Dermis lymphatic vessel endothelial cell (primary cell): ENCODE data around the gene RPS27L. TPM values are rescaled to one million over a fixed set of nuclear protein-coding genes. Genes with fewer than 3 reads are reported as not detected.

Experiments used
- total RNA-seq: library from RNA; depleted of rRNA; stranded (reverse); fragments of >200 nt; gene quantifications from 2 replicates; pipeline ENCODE4 v1.2.1, GENCODE V29; 2014

RPS27L gene
- total RNA-seq: 256 and 303 TPM in 2 replicates

GRCh38 chr15:63157118-63157843, at the start of gene RPS27L:
TSS of gene RPS27L (minus strand) at chr15:63157477. CDS start at chr15:63157405, 72 bp downstream.

GRCh38 chr15:63188926-63189871, 31.9 kb upstream of the RPS27L start, which contains the start of gene RAB8B:
TSS of gene RAB8B (plus strand) at chr15:63189606. CDS start at chr15:63189625, 19 bp downstream.

GRCh38 chr15:63121382-63122001, 35.8 kb downstream of the RPS27L start, which contains the start of gene LACTB:
TSS of gene LACTB (plus strand) at chr15:63121861. CDS start at chr15:63121872, 11 bp downstream.

Other genes starting within 250 kb of the RPS27L start
- 164 and 181 TPM in 2 replicates for gene TPM1, start 114.7 kb downstream of the RPS27L start, total RNA-seq
- gene LACTB, start 35.6 kb downstream of the RPS27L start, total RNA-seq: 24.1 TPM in 2 replicates
- gene RAB8B, start 32.1 kb upstream of the RPS27L start, total RNA-seq: 73.9 and 84.5 TPM in 2 replicates
- gene APH1B, start 120.1 kb upstream of the RPS27L start, total RNA-seq: 27.8 and 31.8 TPM in 2 replicates
- 0.60 and 0.98 TPM in 2 replicates for gene CA12, start 224.4 kb upstream of the RPS27L start, total RNA-seq